Activated naive CD4-positive, alpha-beta T cell treated with anti-CD3 and anti-CD28 coated beads, Interleukin-2, amount 10 ng/mL, durations not matched to agents 7 days and 5 days (primary cell): ENCODE measurements around the gene P2RX6.
"Not testable (repeated sequence)": the region's sequence is repeated elsewhere in the genome, so short reads cannot be mapped to it uniquely, and the experiment has no call there.

Experiments used
- CTCF ChIA-PET: fragments of 350-600 bp; sonication (Branson Sonifier 250); formaldehyde crosslinking; loops from one replicate; lab custom pipeline; 2021; ENCODE audit warnings: antibody characterized with exemption; lab: Charles Lee
- DNase-seq: peaks from one replicate; pipeline ENCODE4 v3.0.0-alpha.2; 2020
- H3K27ac Mint-ChIP-seq: one replicate; pipeline ENCODE4 v1.8.0; 2021; ENCODE audit warnings: mild to moderate bottlenecking, moderate library complexity, mixed read lengths
- H3K27me3 Mint-ChIP-seq: one replicate; pipeline ENCODE4 v1.8.0; 2021; ENCODE audit warnings: mild to moderate bottlenecking, mixed read lengths
- H3K36me3 Mint-ChIP-seq: one replicate; pipeline ENCODE4 v1.8.0; 2021; ENCODE audit warnings: mixed read lengths
- H3K4me1 Mint-ChIP-seq: one replicate; pipeline ENCODE4 v1.8.0; 2021; ENCODE audit warnings: mixed read lengths
- H3K4me3 Mint-ChIP-seq: one replicate; pipeline ENCODE4 v1.8.0; 2021; ENCODE audit warnings: mild to moderate bottlenecking, moderate library complexity, mixed read lengths
- H3K9me3 Mint-ChIP-seq: one replicate; pipeline ENCODE4 v1.8.0; 2021; ENCODE audit warnings: mixed read lengths

The P2RX6 gene

DNA sequence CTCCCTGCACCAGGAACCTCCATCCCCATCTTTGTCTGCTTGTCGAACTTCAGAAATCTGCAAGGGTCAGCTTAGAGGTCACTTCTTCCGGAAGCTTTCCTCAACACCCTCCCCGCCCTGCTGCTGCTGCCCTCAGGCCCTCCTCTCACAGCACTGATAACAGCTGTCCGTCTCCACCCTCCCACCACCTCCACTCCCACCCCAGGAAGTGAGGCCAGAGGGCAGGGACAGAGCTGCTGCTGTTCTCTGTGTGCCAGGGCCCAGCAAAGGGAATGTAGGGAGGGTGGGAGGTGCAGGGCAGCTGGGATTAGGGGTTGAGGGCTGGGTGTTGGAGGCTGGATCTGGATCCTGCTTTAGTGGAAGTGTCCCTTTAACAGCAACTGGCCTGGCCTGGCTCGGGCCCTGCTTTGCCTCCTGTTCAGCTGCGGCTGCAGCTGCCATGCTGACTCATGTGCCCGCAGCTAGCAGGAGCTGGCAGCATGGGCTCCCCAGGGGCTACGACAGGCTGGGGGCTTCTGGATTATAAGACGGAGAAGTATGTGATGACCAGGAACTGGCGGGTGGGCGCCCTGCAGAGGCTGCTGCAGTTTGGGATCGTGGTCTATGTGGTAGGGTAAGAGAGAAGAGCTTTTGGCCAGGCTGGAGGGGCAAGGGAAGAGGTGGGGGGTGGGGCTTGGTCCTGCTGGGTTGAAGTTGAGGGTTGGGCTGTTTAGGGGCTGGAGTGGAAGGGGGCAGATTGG, at the start of gene P2RX6:
P2RX6 (plus strand) TSS at position 440 of the 740 bp plus-strand sequence; CDS start at position 450, 10 bp downstream.
- Mint-ChIP-seq H3K36me3 (no peaks in the 10 kb centered on the region), H3K27ac (no peak within 1 kb of the TSS), H3K4me1 (peaks cover 22% of the 10 kb centered on the region), H3K4me3 (peak within 1 kb of the TSS; percentile 62), H3K27me3 (peaks cover 66% of the 10 kb centered on the region), H3K9me3 (no peaks in the 10 kb centered on the region)
- CTCF ChIA-PET: interaction anchor here (1.0 to 1.1 kb wide), 2 partner anchors 30 to 88 kb away, joined by 3 read pairs; no protein-coding TSS in a partner anchor
- DNase-seq: no peak

DNA sequence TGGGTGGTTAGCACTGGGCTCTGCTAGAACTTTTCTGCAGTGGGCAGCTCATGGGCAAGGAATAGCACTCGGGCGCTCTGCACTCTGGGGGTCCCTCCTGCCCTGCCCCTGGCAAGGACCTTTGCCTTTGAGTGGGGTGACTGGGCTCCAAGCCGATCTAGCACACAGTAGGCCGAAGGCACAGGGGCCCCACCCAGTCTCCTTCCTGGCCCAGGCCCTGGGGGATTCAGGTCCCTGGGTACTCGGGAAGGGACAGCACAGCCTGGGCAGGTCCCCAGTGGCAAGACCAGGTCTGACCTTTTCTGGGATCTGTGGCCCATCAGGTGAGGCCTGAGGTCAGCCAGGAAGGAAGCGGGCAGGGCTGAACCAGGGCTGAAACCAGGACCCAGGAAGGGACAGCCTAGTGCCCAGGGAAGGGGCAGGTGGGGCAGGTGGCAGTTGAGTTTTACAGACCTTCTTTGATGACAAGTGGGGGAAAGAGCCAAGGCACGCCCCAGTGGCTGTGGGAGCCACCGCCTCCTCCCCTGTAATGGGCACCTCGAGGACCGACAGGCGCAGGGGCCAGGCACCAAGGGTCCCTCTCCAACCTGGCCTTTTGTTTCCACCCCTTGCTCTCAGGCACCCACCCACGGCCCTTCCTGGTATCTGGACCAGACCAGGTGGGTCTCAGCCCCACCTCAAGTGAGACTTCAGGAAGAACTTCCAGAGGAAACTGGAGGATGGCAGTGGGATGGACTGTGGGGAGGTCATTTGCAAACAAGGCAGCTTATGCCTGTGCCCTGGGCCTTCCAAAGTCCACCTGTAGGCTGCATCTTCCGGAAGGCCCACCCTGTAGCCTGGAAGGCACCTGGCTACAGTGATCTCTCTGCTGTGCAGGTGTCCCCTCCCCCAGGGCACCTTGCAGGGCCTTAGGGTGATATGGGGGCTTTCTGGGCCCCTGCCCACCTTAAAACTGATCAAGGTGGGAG, 48.8 kb upstream of the P2RX6 start:
- no peak for DNase-seq
- no peaks in the 10 kb centered on the region for H3K9me3 Mint-ChIP-seq
- CTCF ChIA-PET: no interaction called here
- peak overlapping the region; percentile 35 for H3K4me3 Mint-ChIP-seq
- H3K36me3 Mint-ChIP-seq: peaks cover 3% of the 10 kb centered on the region
- H3K27me3 Mint-ChIP-seq: peaks cover 61% of the 10 kb centered on the region
- no peak overlapping the region for H3K27ac Mint-ChIP-seq
- H3K4me1 Mint-ChIP-seq: peaks cover 16% of the 10 kb centered on the region

DNA sequence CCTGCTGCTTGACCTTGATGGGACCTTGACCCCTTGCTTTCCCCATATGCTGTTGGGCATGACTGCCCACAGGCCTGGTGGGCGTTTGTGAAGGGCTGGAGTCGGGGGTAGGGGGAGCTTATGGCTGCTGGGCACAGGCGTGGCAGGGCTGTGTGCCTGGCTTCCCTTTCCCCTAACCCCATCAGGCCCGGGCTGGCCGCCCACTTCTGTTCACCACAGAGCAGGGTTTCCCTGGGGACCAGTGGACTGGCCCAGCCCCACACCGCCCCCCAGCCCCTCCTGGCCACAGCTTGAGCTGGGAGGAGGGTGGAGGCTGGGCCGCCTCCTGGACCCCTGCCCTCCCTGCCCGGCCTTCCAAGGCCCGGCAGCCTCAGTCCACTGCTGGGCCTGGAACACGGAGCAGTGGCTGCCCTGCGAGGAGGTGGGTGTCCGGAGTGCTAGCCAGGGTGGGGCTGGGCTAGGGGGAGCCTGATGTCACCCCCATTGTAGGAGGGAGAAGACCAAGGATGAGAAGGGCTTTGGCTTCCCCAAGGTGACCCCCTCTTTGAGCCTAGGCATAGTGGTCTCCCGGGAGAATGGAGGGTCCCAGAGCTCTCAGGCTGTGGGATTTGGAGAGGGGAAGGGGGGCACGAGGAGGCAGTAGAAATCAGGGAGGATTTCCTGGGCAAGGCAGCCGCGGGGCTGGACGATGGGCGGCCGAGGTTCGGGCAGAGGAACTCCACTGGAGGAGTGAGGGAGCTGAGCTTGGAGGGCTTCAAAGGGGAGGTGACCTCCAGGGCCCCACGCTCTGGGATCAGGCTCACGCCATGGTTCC, 47.9 kb upstream of the P2RX6 start, which contains the start of gene AIFM3:
AIFM3 (plus strand) TSS at position 373 of the 814 bp plus-strand sequence. CDS start 690 bp downstream, outside the sequence.
- Mint-ChIP-seq H3K27me3 (peaks cover 57% of the 10 kb centered on the region), H3K4me1 (peaks cover 12% of the 10 kb centered on the region), H3K36me3 (peaks cover 3% of the 10 kb centered on the region), H3K4me3 (no peak within 1 kb of the TSS), H3K9me3 (no peaks in the 10 kb centered on the region), H3K27ac (no peak within 1 kb of the TSS)
- CTCF ChIA-PET: no interaction called here
- DNase-seq: no peak

DNA sequence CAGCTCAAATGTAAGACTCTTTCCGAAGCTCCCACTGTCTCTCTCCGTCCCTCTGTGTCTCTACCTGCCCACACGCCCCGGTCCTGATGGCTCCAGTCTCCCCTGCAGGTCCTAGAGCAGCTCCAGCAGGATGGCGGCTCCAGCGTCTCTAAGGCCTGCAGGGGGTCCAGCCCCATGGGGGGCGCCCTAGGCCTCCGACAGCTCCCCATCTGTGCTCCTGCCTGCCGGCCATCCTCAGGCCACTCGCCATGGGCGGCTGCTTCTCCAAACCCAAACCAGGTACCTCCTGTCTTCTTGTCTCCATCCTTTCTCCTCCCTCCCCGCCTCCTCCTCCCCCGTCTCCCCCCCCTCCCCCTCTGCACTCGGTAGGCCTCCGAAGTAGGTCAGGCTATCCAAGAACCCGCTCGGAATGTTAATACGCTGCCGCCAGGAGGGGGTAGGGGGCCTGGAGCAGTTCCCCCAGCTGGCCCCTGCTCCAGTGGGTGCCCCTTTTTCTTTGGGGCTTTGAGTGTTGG, 47.2 kb upstream of the P2RX6 start:
- no peaks in the 10 kb centered on the region for H3K9me3 Mint-ChIP-seq
- peaks cover 3% of the 10 kb centered on the region for H3K36me3 Mint-ChIP-seq
- peaks cover 60% of the 10 kb centered on the region for H3K27me3 Mint-ChIP-seq
- H3K27ac Mint-ChIP-seq: no peak overlapping the region
- H3K4me1 Mint-ChIP-seq: peaks cover 12% of the 10 kb centered on the region
- no peak overlapping the region for H3K4me3 Mint-ChIP-seq
- CTCF ChIA-PET: no interaction called here
- no peak for DNase-seq

DNA sequence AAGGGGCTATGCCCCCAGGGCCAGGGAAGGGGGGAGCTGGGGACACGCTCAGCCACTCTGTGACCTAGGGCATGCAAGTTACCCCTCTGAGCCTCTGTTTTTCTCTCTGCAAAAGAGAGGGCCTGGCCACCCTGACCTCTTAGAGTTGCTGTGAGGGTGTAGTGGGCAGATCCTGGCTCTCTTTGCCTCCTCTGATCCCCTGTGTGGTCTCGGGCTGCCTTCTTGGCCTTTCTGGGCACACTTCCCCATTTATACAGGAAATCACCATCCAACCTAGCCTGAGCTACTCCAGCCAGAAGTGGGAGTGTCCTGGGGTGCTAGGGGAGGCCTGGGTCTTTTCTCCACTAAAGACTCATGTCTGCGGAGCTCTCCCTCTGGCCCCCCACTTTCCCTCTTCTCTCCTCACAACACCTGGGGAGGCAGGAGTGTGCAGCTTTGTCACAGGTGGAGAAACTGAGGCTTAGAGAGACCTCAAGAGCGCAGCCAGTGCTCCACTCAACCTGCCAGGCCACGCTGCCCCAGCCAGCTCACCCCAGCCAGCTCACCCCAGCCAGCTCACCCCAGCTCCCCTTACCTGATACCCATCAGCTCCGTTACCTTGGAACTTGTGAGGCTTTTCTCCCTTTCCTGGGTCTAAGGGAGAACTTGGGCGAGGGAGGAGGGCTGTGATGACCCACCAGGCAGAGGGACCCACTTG, 46.5 kb upstream of the P2RX6 start:
- peaks cover 56% of the 10 kb centered on the region for H3K27me3 Mint-ChIP-seq
- H3K36me3 Mint-ChIP-seq: peaks cover 3% of the 10 kb centered on the region
- CTCF ChIA-PET: interaction anchor here (0.6 kb wide), 1 partner anchor 198 kb away, joined by 3 read pairs; no protein-coding TSS in a partner anchor
- H3K9me3 Mint-ChIP-seq: no peaks in the 10 kb centered on the region
- H3K4me1 Mint-ChIP-seq: peaks cover 12% of the 10 kb centered on the region
- H3K27ac Mint-ChIP-seq: no peak overlapping the region
- H3K4me3 Mint-ChIP-seq: no peak overlapping the region
- no peak for DNase-seq

DNA sequence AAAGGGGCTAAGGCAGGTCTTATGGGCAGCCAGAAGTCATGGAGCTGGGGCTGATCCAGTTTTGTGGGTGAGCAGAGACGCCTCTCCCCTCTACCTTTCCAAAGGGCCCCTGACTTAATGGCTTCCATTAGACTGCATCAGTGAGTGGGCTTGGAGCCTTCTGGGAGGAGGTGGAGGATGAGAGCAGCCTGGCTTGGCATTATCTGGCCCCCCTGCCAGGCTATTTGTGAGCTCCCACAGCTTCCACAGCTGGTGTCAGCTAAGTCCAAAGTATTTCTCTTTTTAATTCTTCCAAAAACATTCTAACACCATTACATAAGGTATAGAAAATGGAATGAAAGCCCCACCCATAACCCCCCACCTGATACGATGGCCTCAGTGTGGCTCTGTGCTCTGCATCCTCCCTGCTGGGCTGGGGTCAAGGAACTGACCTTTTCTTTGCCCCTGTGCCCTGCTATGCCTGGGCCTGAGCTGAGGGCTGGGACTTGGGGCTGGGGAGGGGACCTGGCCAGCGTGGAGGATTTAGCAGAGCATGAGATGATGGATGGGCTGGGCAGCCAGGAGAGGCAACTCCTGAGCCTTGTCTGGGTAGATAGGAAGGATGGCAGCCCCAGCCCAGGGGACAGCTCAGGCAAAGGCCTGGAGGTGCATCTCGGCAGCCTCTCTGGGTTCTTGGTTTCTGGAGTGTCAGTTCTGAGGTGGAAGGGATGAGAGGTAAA, 43.9 kb upstream of the P2RX6 start:
- Mint-ChIP-seq H3K9me3 (no peaks in the 10 kb centered on the region), H3K4me3 (no peak overlapping the region), H3K4me1 (no peaks in the 10 kb centered on the region), H3K36me3 (no peaks in the 10 kb centered on the region), H3K27me3 (peaks cover 46% of the 10 kb centered on the region), H3K27ac (no peak overlapping the region)
- DNase-seq: no peak
- CTCF ChIA-PET: no interaction called here

DNA sequence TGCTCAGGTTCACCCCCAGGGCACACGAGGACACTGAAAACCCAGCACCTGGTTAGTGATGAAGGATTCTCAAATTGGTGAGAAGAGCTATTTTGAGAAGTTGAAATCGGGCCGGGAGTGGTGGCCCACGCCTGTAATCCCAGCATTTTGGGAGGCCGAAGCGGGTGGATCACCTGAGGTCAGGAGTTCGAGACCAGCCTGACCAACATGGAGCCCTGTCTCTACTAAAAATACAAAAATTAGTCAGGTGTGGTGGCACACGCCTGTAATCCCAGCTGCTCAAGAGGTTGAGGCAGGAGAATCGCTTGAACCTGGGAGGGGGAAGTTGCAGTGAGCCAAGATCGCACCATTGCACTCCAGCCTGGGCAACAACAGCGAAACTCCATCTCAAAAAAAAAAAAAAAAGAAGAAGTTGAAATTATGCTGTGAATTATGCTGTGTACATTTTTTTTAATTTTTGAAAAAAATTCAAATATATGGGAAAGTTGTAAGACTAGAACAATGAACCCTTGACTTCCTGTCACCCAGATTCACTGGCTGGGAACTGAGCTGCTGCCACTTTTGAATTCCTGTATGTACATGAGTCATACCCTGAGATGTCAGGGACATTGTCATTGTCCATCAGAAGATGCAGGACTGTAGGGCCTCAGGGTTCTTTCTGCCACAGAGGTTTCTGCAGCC, 42.8 kb upstream of the P2RX6 start:
- H3K4me3 Mint-ChIP-seq, H3K9me3 Mint-ChIP-seq, CTCF ChIA-PET, H3K36me3 Mint-ChIP-seq, H3K27ac Mint-ChIP-seq, DNase-seq, H3K4me1 Mint-ChIP-seq: not testable (repeated sequence)
- peaks cover 40% of the 10 kb centered on the region for H3K27me3 Mint-ChIP-seq

DNA sequence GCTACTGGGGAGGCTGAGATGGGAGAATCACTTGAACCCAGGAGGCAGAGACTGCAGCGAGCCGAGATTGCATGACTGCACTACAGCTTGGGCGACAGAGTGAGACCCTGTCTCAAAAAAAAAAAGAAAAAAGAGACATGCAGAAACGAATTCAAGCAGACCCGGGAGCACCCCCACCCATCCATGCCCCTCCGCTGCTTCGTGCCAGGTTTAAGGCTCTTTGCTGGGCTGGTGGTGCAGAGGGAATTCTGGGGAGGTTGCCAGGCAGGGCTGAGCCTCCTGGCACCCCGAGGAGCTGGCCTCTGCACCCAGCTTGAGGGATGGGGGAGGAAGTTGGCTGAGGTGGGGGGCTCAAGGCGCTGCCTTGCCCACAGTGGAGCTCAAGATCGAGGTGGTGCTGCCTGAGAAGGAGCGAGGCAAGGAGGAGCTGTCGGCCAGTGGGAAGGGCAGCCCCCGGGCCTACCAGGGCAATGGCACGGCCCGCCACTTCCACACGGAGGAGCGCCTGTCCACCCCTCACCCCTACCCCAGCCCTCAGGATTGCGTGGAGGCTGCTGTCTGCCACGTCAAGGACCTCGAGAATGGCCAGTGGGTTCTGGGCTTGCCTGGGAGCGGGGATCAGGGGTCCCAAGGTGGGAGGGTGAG, 41.9 kb upstream of the P2RX6 start:
- CTCF ChIA-PET: interaction anchor here (1.3 kb wide), 1 partner anchor 11 kb away, joined by 4 read pairs; no protein-coding TSS in a partner anchor
- H3K27me3 Mint-ChIP-seq: peaks cover 40% of the 10 kb centered on the region
- H3K36me3 Mint-ChIP-seq: no peaks in the 10 kb centered on the region
- no peak overlapping the region for H3K4me3 Mint-ChIP-seq
- DNase-seq: no peak
- H3K4me1 Mint-ChIP-seq: no peaks in the 10 kb centered on the region
- no peak overlapping the region for H3K27ac Mint-ChIP-seq
- H3K9me3 Mint-ChIP-seq: peaks cover under 1% of the 10 kb centered on the region

DNA sequence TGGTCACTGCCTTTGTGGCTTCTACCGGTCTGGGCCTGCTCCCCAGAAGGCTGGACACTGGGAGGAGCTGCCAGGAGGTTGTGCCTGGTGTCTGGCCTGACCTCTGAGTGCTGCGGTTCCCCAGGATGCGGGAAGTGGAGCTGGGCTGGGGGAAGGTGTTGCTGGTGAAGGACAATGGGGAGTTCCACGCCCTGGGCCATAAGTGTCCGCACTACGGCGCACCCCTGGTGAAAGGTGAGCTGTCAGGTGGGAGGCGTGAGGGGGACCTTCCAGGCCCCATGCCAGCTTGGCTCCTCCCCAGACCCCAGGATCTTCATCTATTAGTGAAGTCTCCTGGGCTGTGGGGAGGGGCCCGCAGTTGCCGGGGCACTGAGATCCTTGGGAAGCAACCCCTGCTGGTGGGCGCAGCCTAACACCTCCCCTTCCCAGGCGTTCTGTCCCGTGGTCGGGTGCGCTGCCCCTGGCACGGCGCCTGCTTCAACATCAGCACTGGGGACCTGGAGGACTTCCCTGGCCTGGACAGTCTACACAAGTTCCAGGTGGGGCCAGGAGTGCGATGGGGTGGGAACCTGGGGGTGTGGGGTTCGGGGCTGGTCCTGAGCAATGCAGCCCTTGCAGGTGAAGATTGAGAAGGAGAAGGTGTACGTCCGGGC, 41.2 kb upstream of the P2RX6 start:
- CTCF ChIA-PET: interaction anchor here (1.3 kb wide), 1 partner anchor 12 kb away, joined by 4 read pairs; no protein-coding TSS in a partner anchor
- no peak for DNase-seq
- Mint-ChIP-seq H3K9me3 (peaks cover 8% of the 10 kb centered on the region), H3K27ac (no peak overlapping the region), H3K27me3 (peaks cover 40% of the 10 kb centered on the region), H3K4me1 (no peaks in the 10 kb centered on the region), H3K36me3 (no peaks in the 10 kb centered on the region), H3K4me3 (no peak overlapping the region)

DNA sequence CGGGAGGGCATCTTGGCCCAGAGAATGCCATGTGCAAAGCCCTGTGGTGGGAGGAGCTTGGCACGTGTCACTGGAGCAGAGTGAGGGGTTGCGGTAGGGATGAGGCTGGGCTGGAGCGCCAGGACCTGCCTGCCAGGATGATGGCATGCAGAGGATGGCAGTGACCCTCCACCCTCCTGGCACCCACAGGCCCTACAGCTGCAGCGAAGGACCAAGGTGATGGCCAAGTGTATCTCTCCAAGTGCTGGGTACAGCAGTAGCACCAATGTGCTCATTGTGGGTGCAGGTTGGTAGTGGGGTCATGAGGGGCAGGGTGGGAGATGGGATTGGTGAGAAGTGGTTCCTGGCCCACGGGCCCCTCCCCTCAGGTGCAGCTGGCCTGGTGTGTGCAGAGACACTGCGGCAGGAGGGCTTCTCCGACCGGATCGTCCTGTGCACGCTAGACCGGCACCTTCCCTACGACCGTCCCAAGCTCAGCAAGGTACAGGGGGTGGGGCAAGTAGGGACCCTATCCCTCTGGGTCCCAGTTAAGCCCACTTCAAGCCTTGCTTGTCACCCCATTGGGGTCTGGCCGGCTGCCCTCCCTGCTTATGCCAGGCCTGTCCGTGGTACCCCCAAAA, 40.5 kb upstream of the P2RX6 start:
- CTCF ChIA-PET: no interaction called here
- no peaks in the 10 kb centered on the region for H3K36me3 Mint-ChIP-seq
- peaks cover 40% of the 10 kb centered on the region for H3K27me3 Mint-ChIP-seq
- H3K4me1 Mint-ChIP-seq: peaks cover 5% of the 10 kb centered on the region
- H3K9me3 Mint-ChIP-seq: peaks cover 12% of the 10 kb centered on the region
- no peak overlapping the region for H3K4me3 Mint-ChIP-seq
- DNase-seq: no peak
- H3K27ac Mint-ChIP-seq: no peak overlapping the region
